Fibroblast of villous mesenchyme (primary cell): ENCODE measurements around the gene RSPO4. TPM values are rescaled to one million over a fixed set of nuclear protein-coding genes. Genes with fewer than 3 reads are reported as not detected.

Experiments
- DNase-seq: peaks from one replicate; pipeline ENCODE4 v3.0.0-alpha.2; 2010; ENCODE audit warnings: low read depth
- H3K4me3 ChIP-seq: 2 replicates; pipeline ENCODE4 v1.5.1; 2011; ENCODE audit warnings: low read depth, mild to moderate bottlenecking, low read length
- total RNA-seq: library from RNA; depleted of rRNA; stranded (reverse); fragments of >200 nt; gene quantifications from 2 replicates; pipeline ENCODE4 v1.2.3, GENCODE V29; 2012
- TF ChIP-seq, protein P1 (sequence below): IDR thresholded peaks from 2 replicates; pipeline ENCODE4 v1.5.1; 2012; ENCODE audit warnings: low read depth, mild to moderate bottlenecking, low read length; ENCODE audit not compliant: insufficient read depth

Gene RSPO4
- total RNA-seq, 1 donor: not detected

DNA sequence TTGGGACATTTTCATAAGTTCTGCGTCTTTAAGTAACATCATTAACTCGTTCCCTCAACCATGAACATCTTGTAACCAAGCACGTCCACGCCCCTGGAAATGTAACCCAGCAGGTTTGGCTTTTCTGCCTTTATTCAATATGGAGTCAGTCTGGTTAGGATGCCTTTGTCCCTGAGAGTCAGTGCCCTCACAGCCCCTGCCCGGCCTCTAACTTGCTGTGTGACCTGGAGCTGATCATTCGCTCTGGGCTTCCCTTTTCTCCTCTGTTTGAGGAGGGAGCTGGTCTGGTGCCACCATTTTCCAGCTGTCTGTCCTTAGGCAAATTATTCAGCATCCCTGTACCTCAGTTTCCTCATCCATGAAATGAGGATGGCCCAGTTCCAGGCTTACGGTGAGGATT lies 59.5 kb downstream of the RSPO4 start:
- TF ChIP-seq, protein P1, sequence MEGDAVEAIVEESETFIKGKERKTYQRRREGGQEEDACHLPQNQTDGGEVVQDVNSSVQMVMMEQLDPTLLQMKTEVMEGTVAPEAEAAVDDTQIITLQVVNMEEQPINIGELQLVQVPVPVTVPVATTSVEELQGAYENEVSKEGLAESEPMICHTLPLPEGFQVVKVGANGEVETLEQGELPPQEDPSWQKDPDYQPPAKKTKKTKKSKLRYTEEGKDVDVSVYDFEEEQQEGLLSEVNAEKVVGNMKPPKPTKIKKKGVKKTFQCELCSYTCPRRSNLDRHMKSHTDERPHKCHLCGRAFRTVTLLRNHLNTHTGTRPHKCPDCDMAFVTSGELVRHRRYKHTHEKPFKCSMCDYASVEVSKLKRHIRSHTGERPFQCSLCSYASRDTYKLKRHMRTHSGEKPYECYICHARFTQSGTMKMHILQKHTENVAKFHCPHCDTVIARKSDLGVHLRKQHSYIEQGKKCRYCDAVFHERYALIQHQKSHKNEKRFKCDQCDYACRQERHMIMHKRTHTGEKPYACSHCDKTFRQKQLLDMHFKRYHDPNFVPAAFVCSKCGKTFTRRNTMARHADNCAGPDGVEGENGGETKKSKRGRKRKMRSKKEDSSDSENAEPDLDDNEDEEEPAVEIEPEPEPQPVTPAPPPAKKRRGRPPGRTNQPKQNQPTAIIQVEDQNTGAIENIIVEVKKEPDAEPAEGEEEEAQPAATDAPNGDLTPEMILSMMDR: no peak

DNA sequence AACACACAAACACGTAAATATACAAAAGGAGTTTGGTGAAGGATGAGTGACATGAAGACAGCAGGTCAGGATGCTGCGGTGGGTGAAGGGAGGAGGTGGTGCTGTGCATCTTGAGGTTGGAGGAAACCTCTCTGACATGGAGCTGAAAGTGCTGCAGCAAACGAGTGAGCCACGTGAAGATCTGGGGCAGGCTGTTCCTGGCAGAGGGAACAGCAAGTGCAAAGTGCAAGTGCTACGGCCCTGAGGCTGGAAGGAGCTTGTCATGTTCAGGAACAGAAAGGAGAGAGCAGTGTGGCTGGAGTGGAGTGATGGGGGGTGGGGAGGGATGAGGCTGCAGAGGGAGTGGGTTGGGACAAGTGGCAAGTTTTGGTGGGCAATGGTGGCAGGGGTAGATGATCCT lies 61.2 kb downstream of the RSPO4 start:
- TF ChIP-seq, protein P1: no peak
- H3K4me3 ChIP-seq: no peak overlapping the region
- no peak for DNase-seq

More for the DNA sequence above, 59.5 kb downstream of the RSPO4 start:
- DNase-seq: no peak
- H3K4me3 ChIP-seq: no peak overlapping the region

DNA sequence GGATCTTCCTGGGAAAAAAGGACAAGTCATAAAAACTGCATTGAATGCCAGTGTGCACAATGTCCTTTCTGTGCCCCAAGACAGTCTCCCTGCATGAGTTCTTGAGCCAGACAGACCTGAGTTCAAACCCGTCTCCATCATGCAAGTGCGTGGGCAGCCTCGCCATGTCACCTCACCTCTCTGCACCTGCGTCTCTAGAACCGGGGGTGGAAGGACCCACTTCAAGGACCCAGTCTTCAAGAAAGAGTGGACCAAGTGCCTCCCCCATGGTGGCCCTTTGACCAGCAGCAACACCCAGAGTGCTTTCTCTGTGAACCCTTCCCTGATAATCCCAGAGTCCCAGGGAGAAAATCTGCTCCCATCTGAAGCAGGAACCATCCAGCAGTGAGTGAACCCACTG lies 62.5 kb downstream of the RSPO4 start:
- H3K4me3 ChIP-seq: no peak overlapping the region
- TF ChIP-seq, protein P1: no peak
- DNase-seq: no peak

DNA sequence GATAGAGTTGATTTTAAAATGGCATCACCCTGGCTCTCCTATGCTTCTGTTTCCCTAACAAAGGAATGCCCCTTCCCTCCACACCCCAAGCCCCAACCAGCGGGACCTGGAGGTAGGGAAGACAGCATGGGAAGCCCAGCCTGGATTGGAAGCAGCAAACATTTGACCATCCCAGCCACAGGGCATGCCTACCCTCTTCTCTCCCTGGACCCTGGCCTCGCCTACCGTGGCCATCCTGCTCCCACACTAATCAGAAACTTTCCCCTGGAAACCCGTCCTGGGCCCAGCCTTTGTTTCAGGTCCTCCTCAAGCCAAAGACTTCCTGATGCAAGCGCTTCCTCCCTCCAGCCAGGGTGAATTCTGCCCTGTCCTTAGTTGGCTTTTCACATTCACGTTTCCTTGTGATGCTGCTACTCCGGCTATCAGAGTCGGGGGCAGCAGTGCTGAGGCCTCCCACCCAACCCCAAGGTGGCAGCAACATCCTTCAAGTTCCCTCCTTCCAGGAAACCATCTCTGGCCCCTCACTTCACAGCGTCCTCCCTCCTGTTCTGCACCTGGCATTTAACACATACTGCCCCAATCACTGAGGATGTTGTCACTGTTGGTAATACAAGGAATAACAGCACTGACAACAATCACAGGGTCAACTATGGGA lies 67.8 kb downstream of the RSPO4 start:
- no peak overlapping the region for H3K4me3 ChIP-seq
- TF ChIP-seq, protein P1: no peak
- no peak for DNase-seq

DNA sequence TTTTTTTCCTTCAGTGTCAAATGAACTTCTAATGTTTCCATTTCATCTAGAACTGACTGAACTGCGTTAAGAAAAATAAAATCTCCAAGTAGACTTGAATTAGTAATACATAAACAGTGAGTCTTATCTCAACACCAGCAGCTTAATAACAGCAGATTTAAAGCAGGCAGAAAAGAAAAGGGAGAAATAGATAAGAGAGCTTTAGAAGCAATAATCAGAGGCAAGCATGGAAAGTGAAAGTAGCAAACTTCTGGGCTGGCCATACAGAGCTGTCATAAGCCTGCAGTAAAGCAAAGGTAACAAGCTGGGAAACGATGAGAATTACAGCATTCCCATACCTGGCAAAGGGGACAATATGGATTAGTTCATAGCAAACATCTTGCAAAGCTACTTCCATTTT lies 69.1 kb downstream of the RSPO4 start:
- TF ChIP-seq, protein P1: no peak
- DNase-seq: no peak
- H3K4me3 ChIP-seq: no peak overlapping the region

DNA sequence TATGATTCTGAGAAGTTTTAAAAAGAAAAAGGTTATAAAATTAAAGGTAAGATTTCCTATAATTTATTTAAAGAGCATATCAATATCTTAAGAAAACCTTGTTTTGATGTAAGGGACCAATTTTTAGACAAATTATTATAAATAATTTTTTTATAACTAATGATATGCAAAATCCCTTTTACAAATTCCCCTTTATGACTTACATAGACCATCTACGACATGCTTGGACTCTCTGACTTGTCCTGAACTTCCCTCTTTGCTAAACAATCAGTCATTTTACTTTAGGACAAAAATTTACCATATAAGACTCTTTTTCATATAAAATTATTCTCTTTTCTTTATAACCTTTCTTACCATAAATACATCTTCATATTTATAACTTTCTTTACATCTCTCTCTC lies 70.7 kb downstream of the RSPO4 start:
- no peak for DNase-seq
- no peak overlapping the region for H3K4me3 ChIP-seq
- TF ChIP-seq, protein P1: no peak

DNA sequence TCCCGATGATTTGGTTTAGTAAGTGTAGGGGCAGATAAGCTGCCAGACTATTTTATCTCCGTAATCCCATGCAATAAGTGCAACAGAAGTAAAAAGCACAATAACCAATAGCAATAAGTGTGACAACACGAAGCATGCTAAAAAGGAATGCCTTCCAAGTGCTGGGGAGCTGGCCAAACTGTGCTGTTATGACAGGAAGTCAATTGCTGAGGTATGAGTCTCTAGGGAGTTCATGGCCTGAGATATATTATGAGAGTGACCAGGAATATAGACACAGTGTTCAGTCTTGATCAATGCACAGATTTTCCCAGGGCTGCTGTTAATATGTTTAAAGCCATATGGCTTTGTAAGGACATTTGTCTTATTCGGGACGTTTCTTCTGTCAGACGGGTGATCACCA lies 75.4 kb downstream of the RSPO4 start:
- TF ChIP-seq, protein P1: no peak
- no peak for DNase-seq
- no peak overlapping the region for H3K4me3 ChIP-seq
